Aorta (tissue), 5 donors: ENCODE data around the gene ATP8B1. TPM values are rescaled to one million over a fixed set of nuclear protein-coding genes. Genes with fewer than 3 reads are reported as not detected.
"Not testable (repeated sequence)": the region's sequence is repeated elsewhere in the genome, so short reads cannot be mapped to it uniquely, and the experiment has no call there.

ENCODE experiments used
- ATAC-seq: fragments of 200-7000 bp; cut with Tn5 transposase; one replicate; pipeline ENCODE4 v1.9.1; 2022; ENCODE audit warnings: moderate library complexity; ENCODE audit not compliant: low FRiP score
- DNase-seq, 2 donors: peaks; one replicate each; pipeline ENCODE4 v3.0.0-alpha.2; 2020
- H3K27ac ChIP-seq, 2 donors: one replicate each; pipeline ENCODE4 v1.5.1; 2013; ENCODE audit warnings: low read length in 2 of 2, mild to moderate bottlenecking in 2 of 2, moderate library complexity in 2 of 2, control low read depth in 1 of 2, inconsistent platforms in 1 of 2, low read depth in 1 of 2
- H3K27me3 ChIP-seq, 2 donors: one replicate each; pipeline ENCODE4 v1.6.1; 2013; ENCODE audit warnings: control low read depth in 1 of 2, low read length in 1 of 2, mild to moderate bottlenecking in 1 of 2, moderate library complexity in 1 of 2; ENCODE audit not compliant: insufficient read depth in 2 of 2, control insufficient read depth in 1 of 2
- H3K36me3 ChIP-seq, 2 donors: one replicate each; pipeline ENCODE4 v1.6.1; 2013; ENCODE audit warnings: control low read depth in 1 of 2, low read length in 1 of 2, mild to moderate bottlenecking in 1 of 2; ENCODE audit not compliant: insufficient read depth in 2 of 2, control insufficient read depth in 1 of 2
- H3K4me1 ChIP-seq, 2 donors: one replicate each; pipeline ENCODE4 v1.6.1; 2013; ENCODE audit warnings: low read length in 2 of 2, control low read depth in 1 of 2, mild to moderate bottlenecking in 1 of 2, moderate library complexity in 1 of 2; ENCODE audit not compliant: insufficient read depth in 2 of 2, control insufficient read depth in 1 of 2
- H3K4me3 ChIP-seq, 2 donors: one replicate each; pipeline ENCODE4 v1.5.1; 2013; ENCODE audit warnings: low read length in 2 of 2, control low read depth in 1 of 2, mild to moderate bottlenecking in 1 of 2
- H3K9me3 ChIP-seq: one replicate; pipeline ENCODE4 v1.6.1; 2013; ENCODE audit warnings: mild to moderate bottlenecking, low read length; ENCODE audit not compliant: control insufficient read depth
- WGBS, 2 donors: extraction: QIAGEN DNeasy Blood & Tissue Kit; methylation state at CpG; one replicate each; pipeline ENCODE4 v1.1.7; 2013; 5-methylcytosine and 5-hydroxymethylcytosine counted together
- intact Hi-C, 2 donors: fragments of 100-400 bp; cut with DNase I; formaldehyde crosslinking; loops; one replicate each; pipeline versions ENCODE4 v1.14.2 to v1.15.0; 2022
- polyA plus RNA-seq, 2 donors: library from polyadenylated mRNA; stranded (reverse); fragments of 200-250 nt; gene quantifications; one replicate each; pipeline ENCODE4 v1.2.3, GENCODE V29; 2013
- total RNA-seq, 2 donors: library from RNA; stranded (reverse); fragmentation: NEBNext Ultra II Directional; extraction: Animal tissue kit (Norgen Biotek cat#: 25700); gene quantifications; one replicate each; pipeline ENCODE4 v1.2.1, GENCODE V29; 2021
- donor health status: healthy with polysubstance abuse.
- donor health status: Bipolar disorder and iron deficiency.
- donor health status: DM: no; HTN: no; CAD: no.
- donor health status: DM: no; HTN: no; CAD: no.
- donor health status: DM: yes; HTN: yes; CAD: no.

Gene ATP8B1
- total and polyA plus RNA-seq, 4 donors = 11.6 to 101 (median 54.8) TPM

DNA sequence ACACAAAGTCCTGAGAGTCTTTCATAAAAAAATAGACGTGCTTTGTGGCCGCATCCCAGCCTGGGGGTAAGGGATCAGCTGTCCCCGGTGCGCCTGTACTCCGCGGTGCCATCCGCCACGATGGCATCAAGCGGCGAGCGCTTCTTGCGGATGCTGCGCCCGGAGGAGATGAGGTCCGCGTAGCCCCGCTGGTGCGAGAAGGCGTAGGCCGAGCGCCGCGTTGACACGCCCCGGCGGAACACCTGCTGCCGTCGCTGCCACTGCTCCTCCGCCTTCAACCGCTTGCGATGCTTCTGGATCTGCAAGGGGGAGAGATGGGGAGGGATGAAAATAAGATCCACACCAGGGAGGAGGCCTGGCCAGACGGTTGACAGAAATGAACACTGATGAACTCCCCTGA lies 154.7 kb downstream of the ATP8B1 start:
- Histone ChIP-seq H3K27ac (no peak overlapping the region), H3K27me3 (no peaks in the 10 kb centered on the region), H3K4me1 (peaks cover 0 to 4% of the 10 kb centered on the region in 2 donors), H3K36me3 (peaks cover 0 to 1% of the 10 kb centered on the region in 2 donors), H3K4me3 (no peak overlapping the region), H3K9me3 (no peaks in the 10 kb centered on the region)
- ATAC-seq = no peak
- intact Hi-C loops = loop anchor here in 1 of 2 donors (10.0 kb wide), 1 partner anchor 476 kb away; no protein-coding TSS in a partner anchor
- no peak for DNase-seq
- 83% methylated on average over 32 of the region's 32 CpGs for WGBS, 2 donors

DNA sequence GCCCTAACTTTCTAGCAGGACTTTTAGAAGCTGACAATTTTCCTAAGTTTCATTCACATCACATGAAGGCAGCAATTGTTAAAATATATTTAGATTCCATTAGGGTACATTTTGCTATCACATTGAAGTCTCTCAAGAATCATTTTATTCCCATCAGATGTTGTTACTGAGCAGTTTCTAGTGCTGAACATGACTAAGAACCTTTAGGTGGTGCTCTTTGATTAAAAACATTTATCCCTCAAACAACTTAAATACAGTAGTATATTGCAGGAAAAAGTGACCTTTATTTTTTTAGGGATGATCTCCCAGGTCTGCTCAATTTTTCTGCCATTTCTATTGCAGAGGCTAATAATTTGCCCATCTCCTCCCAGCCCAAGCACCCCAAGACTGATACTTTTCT lies 158.6 kb downstream of the ATP8B1 start:
- DNase-seq (no peak), ATAC-seq (no peak)
- Histone ChIP-seq H3K9me3 (no peaks in the 10 kb centered on the region), H3K36me3 (peaks cover 0 to 1% of the 10 kb centered on the region in 2 donors), H3K27me3 (no peaks in the 10 kb centered on the region), H3K27ac (no peak overlapping the region), H3K4me3 (no peak overlapping the region), H3K4me1 (no peaks in the 10 kb centered on the region)
- intact Hi-C loops = loop anchor here in 1 of 2 donors (10.0 kb wide), 1 partner anchor 480 kb away; no protein-coding TSS in a partner anchor

DNA sequence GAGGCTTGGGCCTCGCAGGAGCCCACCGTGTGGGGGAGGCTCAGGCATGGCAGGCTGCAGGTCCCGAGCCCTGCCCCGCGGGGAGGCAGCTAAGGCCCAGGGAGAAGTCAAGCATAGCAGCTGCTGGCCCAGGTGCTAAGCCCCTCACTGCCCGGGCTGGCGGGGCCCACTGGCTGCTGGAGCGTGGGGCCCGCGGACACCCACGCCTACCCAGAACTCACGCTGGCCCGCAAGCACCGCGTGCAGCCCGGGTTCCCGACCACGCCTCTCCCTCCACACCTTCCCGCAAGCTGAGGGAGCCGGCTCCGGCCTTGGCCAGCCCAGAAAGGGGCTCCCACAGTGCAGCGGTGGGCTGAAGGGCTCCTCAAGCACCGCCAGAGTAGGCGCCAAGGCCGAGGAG lies 159.4 kb downstream of the ATP8B1 start:
- intact Hi-C loops = loop anchor here in 1 of 2 donors (10.0 kb wide), 1 partner anchor 481 kb away; no protein-coding TSS in a partner anchor
- H3K4me3 ChIP-seq, H3K9me3 ChIP-seq, H3K27me3 ChIP-seq, H3K36me3 ChIP-seq, ATAC-seq, H3K27ac ChIP-seq, DNase-seq, H3K4me1 ChIP-seq: not testable (repeated sequence)
- WGBS, 2 donors = 94 to 99% methylated on average over 22 to 25 of the region's 25 CpGs

DNA sequence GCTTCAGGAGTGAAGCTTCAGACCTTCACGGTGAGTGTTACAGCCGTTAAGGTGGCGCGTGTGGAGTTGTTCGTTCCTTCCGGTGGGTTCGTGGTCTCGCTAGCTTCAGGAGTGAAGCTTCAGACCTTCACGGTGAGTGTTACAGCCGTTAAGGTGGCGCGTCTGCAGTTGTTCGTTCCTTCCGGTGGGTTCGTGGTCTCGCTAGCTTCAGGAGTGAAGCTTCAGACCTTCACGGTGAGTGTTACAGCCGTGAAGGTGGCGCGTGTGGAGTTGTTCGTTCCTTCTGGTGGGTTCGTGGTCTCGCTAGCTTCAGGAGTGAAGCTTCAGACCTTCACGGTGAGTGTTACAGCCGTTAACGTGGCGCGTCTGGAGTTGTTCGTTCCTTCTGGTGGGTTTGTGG lies 160.7 kb downstream of the ATP8B1 start:
- H3K36me3 ChIP-seq, H3K27me3 ChIP-seq, H3K4me3 ChIP-seq, H3K4me1 ChIP-seq, ATAC-seq, H3K9me3 ChIP-seq, H3K27ac ChIP-seq, DNase-seq: not testable (repeated sequence)
- 98% methylated on average over 17 to 21 of the region's 29 CpGs for WGBS, 2 donors
- intact Hi-C loops = loop anchor here in 1 of 2 donors (10.0 kb wide), 1 partner anchor 482 kb away; no protein-coding TSS in a partner anchor

DNA sequence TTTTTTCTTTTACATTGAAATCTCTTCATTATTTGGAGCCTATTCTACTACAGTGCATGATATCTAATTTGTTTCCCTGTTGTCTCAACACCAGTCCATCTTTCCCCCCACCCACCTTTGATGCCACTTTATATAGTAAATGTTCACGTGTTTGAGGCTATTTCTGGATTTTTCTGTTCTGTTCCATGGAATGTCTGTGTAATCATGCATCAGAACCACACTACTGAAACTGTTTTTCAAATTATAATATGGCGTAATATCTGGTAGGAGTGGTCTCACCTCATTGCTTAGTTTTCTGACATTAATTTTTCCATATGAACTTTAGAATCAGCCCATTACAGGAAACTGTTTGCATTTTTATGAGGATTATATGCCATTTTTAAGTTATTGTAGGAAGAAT lies 162.4 kb downstream of the ATP8B1 start:
- no peaks in the 10 kb centered on the region for H3K27me3 ChIP-seq
- H3K9me3 ChIP-seq = no peaks in the 10 kb centered on the region
- no peaks in the 10 kb centered on the region for H3K4me1 ChIP-seq
- WGBS, 2 donors = 50 to 56% methylated on average over 2 of the region's 2 CpGs
- H3K4me3 ChIP-seq = no peak overlapping the region
- ATAC-seq = no peak
- no peak overlapping the region for H3K27ac ChIP-seq
- no peak for DNase-seq
- intact Hi-C loops = loop anchor here in 1 of 2 donors (10.0 kb wide), 1 partner anchor 484 kb away; no protein-coding TSS in a partner anchor
- no peaks in the 10 kb centered on the region for H3K36me3 ChIP-seq

DNA sequence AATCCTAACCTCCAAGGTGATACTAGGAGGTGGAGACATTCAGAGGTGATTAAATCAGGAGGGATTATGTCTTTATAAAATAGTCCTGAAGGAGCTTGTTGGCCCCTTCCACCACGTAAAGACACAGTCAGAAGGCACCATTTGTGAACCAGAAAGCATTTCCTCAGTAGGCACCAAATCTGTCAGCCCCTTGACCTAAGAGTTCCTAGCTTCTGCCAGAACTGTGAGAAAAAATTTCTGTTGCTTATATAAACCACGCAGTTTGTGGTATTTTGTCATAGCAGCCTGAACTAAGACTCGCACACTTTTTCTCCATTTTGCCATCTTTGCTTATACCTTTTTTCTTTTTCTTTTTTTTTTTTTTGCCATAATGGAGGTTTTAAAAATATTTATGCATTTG lies 162.9 kb downstream of the ATP8B1 start:
- no peaks in the 10 kb centered on the region for H3K27me3 ChIP-seq
- no peaks in the 10 kb centered on the region for H3K4me1 ChIP-seq
- 46 to 51% methylated on average over 3 of the region's 3 CpGs for WGBS, 2 donors
- no peak overlapping the region for H3K27ac ChIP-seq
- intact Hi-C loops = loop anchor here in 1 of 2 donors (10.0 kb wide), 1 partner anchor 485 kb away; no protein-coding TSS in a partner anchor
- DNase-seq (no peak), ATAC-seq (no peak)
- no peak overlapping the region for H3K4me3 ChIP-seq
- no peaks in the 10 kb centered on the region for H3K9me3 ChIP-seq
- H3K36me3 ChIP-seq = no peaks in the 10 kb centered on the region

DNA sequence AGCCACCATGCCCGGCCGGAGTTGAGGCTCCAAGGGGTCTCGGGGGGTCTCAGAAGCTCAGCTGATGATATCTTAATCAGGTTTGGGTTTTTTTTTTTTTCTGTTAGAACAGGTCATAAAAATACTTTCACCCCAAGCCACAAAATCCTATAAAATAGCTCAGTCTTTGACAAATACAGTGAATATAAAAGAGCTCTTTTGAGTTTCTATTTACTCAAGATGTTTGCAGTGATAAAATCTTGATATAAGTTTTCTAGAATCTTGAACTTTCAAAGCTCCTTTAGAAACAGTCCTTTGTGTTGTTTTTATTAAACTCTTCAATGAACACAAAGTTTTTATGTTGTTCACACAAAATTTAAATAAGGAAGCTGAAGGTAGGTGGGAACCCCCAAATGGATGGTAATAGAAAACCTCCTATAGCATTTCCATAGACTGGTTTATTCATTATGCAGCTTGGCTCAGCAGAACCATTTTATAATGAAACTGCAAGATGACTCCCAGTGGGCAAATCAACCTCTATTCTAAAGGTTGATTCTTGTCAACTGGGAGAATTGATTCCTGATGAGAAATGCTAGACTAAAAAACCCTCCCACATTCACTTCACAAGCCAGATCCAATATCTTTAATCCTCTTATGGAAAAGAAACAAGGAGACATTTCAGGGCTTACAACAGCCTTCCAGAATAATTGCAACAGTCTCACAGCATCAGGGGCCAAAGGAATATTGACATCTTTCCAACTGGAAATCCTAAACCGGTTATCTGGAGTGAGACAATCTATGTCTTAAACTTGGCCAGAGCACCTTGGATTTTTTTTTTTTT lies 167.9 kb downstream of the ATP8B1 start:
- ATAC-seq = peak; percentile 57
- intact Hi-C loops = loop anchor here in 1 of 2 donors (10.0 kb wide), 1 partner anchor 250 kb away; no protein-coding TSS in a partner anchor

DNA sequence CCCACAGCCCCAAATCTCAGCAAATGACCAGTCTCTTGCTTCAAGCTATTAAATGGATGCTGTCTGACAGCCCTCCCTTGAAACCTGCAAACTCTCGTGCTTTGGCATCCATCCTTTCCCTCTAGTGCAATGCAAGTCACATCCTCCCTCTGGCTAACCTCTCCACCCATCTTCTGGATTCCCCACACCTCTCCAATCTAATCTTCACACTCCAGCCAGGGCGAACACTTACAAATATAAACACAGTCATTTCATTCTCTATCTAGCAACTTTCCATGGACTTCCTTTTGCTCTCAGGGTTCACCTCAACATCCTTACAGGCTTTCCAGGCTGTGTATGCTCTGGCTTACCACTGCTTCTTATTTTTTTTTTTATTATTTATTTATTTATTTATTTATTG lies 171.4 kb downstream of the ATP8B1 start:
- WGBS, 2 donors = 59 to 66% methylated on average over 2 of the region's 2 CpGs
- intact Hi-C loops = loop anchor here in 1 of 2 donors (10.0 kb wide), 1 partner anchor 253 kb away; no protein-coding TSS in a partner anchor
- no peak overlapping the region for H3K27ac ChIP-seq
- no peaks in the 10 kb centered on the region for H3K9me3 ChIP-seq
- DNase-seq = no peak
- H3K4me3 ChIP-seq = no peak overlapping the region
- no peaks in the 10 kb centered on the region for H3K27me3 ChIP-seq
- ATAC-seq = no peak
- H3K36me3 ChIP-seq = no peaks in the 10 kb centered on the region
- H3K4me1 ChIP-seq = no peaks in the 10 kb centered on the region

More for the DNA sequence above, 167.9 kb downstream of the ATP8B1 start:
- no peaks in the 10 kb centered on the region for H3K9me3 ChIP-seq
- WGBS, 2 donors = 67% methylated on average over 4 of the region's 4 CpGs
- DNase-seq = no peak
- no peaks in the 10 kb centered on the region for H3K36me3 ChIP-seq
- no peaks in the 10 kb centered on the region for H3K27me3 ChIP-seq
- no peaks in the 10 kb centered on the region for H3K4me1 ChIP-seq
- H3K27ac ChIP-seq = no peak overlapping the region
- H3K4me3 ChIP-seq = no peak overlapping the region
